GM10248 (cell line): ENCODE measurements around the gene HS3ST2.

Experiments used
- CTCF ChIA-PET: fragments of 300-600 bp; sonication (Branson Sonifier 250); formaldehyde crosslinking; extraction: SDS; loops from one replicate; lab custom pipeline; 2021; ENCODE audit warnings: antibody characterized with exemption; lab: Yijun Ruan, JAX
- POLR2A ChIA-PET: fragments of 350-650 bp; sonication (Branson Sonifier 250); formaldehyde crosslinking; extraction: SDS; loops from one replicate; lab custom pipeline; 2020; ENCODE audit warnings: antibody characterized with exemption; lab: Yijun Ruan, JAX
- DNase-seq: peaks from one replicate; pipeline ENCODE4 v3.0.0; 2012; ENCODE audit errors: extremely low spot score
- TF ChIP-seq, protein P1 (sequence below): IDR thresholded peaks from 2 replicates; pipeline ENCODE4 v1.5.1; 2012; ENCODE audit warnings: mild to moderate bottlenecking, low read depth; ENCODE audit errors: extremely low read depth, missing control alignments, control extremely low read depth

Gene HS3ST2

DNA sequence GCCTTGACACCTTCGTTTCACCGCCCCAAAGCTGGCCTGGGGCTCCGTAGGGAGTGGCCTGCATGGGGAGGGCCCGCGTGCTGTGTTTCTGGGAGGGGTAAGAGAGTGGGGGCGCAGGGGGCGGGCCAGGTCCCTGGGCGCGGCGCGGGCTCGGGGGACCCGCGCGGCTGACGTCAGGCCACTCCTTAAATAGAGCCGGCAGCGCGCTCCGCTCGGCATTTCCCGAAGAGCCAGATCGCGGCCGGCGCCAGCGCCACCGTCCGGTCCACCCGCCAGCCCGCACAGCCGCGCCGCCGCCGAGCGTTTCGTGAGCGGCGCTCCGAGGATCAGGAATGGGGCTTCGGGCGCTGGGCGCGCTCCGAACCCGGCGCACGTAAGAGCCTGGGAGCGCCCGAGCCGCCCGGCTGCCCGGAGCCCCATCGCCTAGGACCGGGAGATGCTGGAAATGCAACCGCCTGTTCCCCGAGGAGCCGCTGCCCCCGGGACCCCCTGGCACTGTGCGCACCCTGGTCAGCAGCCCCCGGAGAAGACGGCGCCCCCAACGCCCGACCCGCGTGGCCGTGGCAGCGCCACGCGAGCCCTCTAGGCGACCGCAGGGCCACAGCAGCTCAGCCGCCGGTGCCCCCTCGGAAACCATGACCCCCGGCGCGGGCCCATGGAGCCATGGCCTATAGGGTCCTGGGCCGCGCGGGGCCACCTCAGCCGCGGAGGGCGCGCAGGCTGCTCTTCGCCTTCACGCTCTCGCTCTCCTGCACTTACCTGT lies at the start of gene HS3ST2:
TSS of gene HS3ST2 (plus strand) at position 215 of the 763 bp plus-strand sequence. CDS start at position 664, 449 bp downstream.
- TF ChIP-seq, protein P1, sequence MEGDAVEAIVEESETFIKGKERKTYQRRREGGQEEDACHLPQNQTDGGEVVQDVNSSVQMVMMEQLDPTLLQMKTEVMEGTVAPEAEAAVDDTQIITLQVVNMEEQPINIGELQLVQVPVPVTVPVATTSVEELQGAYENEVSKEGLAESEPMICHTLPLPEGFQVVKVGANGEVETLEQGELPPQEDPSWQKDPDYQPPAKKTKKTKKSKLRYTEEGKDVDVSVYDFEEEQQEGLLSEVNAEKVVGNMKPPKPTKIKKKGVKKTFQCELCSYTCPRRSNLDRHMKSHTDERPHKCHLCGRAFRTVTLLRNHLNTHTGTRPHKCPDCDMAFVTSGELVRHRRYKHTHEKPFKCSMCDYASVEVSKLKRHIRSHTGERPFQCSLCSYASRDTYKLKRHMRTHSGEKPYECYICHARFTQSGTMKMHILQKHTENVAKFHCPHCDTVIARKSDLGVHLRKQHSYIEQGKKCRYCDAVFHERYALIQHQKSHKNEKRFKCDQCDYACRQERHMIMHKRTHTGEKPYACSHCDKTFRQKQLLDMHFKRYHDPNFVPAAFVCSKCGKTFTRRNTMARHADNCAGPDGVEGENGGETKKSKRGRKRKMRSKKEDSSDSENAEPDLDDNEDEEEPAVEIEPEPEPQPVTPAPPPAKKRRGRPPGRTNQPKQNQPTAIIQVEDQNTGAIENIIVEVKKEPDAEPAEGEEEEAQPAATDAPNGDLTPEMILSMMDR: no peak
- POLR2A ChIA-PET: no interaction called here
- DNase-seq: no peak
- CTCF ChIA-PET: no interaction called here

DNA sequence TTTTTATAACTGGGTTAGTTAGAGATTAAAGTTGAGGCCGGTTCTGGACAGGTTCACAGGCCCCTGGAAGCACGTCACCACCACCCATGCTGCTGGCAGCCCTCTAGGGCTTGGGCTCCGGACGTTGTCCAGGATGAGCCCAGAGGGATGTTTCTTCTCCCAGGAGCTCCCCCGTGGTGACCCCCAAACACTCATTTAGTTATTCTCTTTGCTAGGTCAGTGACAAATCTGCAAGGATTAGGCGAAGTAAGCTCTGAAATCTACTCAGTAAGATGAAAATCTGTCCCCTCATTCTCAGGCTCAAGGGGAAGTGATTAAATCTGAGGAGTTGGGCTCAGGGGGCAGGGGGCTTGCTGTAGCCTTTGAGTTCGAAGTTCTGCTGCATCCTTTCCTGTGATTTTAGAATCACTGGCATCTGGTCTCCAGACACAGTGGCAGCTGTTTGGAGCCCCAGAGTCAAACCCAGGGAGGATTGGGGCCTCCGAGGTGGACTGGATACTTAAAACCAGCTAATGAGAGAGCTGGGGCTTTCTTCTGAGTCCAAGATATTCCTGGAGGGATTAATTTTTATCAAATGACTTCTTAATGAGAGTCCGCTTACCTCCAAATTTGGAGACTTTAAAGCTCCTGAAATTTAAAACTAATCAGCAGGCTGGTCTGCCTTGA lies 49.2 kb upstream of the HS3ST2 start:
- ChIA-PET POLR2A (no interaction called here), CTCF (interaction anchor here (1.2 kb wide), 1 partner anchor 23 kb away, joined by 5 read pairs; no protein-coding TSS in a partner anchor)
- TF ChIP-seq, protein P1: no peak
- no peak for DNase-seq

DNA sequence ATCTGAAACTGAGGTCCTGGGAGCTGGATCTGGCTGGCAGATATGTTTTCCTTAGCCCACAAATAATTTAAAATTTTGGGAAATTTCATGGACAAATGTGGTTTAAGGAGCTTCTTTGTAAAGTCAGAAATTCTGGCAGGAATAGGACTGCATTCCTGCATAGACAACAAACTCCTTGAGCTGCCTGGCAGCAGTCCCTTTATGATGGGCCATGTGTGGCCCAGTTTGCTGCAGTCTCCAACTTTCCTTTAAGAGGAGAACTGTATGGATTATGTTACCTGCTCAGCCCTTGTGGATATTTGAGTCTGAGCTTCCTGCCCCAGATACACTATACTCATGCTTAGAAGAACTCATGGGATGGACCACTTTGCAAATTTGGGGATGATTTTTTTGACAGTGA lies 48.5 kb upstream of the HS3ST2 start:
- CTCF ChIA-PET: interaction anchor here (1.2 kb wide), 1 partner anchor 23 kb away, joined by 5 read pairs; no protein-coding TSS in a partner anchor
- POLR2A ChIA-PET: no interaction called here

DNA sequence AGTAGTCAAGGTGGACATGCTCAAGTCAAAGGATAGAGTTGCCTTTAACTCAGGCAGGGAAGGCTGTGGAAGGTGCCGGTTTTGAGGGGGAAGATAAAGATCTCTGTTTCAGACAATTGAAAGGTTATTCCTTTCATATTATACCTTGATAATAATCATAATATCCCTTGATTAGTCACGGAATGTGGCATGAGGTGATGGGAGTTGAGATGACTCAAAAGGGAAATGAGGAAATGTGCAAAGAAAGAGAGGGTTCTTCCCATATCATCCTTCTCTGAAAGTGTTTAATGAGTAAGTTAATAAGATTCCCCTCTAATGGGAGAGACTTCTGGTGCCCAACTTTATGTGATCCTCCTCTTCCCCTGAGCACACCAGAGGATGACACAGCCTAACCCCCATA lies 43.1 kb upstream of the HS3ST2 start:
- ChIA-PET CTCF (no interaction called here), POLR2A (no interaction called here)
- DNase-seq: no peak
- TF ChIP-seq, protein P1: no peak

More for the DNA sequence above, 48.5 kb upstream of the HS3ST2 start:
- TF ChIP-seq, protein P1: no peak
- DNase-seq: no peak

DNA sequence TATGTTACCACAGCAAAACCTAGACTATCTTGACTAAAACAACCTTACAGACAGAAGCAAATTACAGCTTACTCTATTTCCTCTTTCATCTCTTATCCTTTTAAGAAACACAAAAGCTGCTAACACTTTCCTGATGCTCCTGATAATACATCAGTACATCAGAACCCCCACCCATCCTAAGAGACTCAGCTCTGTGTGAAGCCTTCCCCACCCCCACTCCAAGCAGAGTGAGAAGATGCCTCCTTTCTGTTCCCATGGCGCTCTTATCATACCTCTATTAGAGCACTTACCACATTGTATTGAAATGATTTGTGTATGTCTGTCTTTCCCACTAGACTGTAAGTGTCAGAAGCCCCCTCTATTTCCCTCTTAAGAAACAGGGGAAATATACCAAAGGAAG lies 42.4 kb upstream of the HS3ST2 start:
- ChIA-PET CTCF (no interaction called here), POLR2A (no interaction called here)
- no peak for DNase-seq
- TF ChIP-seq, protein P1: no peak

DNA sequence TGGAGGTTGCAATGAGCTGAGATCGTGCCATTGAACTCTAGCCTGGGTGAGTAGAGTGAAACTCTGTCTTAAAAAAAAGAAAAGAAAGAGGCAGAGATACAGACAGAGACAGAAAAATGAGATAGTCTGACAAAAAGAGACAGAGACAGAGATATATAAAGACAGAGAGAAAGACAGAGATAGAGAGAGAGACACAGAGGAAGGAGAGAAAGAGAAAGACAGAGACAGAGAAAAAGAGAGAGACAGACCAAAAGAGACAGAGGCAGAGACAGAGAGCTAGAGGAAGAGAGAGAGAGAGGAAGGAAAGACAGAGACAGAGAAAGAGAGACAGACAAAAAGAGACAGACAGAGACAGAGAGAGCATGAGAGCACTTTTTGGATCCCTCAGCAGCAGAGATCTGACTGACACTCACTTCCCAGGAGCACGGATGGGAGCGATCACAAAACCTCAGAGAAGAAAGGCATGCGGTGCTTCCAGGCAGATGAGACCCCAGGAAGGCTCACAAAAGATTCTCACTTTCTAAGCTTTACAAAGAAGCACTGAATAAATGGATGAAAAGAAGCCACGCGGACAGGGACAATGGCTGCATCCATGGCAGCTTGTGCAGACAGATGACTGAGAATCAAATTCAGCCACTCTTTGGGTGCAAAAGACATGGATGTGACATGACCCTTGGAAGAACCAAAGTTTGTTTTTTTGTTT lies 38.6 kb upstream of the HS3ST2 start:
- TF ChIP-seq, protein P1: no peak
- POLR2A ChIA-PET: no interaction called here
- no peak for DNase-seq
- CTCF ChIA-PET: no interaction called here
